ENCODE data around the gene PAF1.

- TF ChIP-seq CTCF (IDR thresholded peaks at IDR 0.05; ENCODE audit: borderline replicate concordance, extremely low read depth, low read length, poor library complexity, severe bottlenecking) (no peak), EZH2 (IDR thresholded peaks at IDR 0.05; ENCODE audit: borderline replicate concordance, low read depth, low read length, severe bottlenecking) (no peak)
Measured at GRCh38 chr19:39380521-39381502, 10.1 kb downstream of the PAF1 start.

Data from DND-41 (cell line).